ENCODE measurements around the gene FOXP4.

FOXP4 gene

DNA sequence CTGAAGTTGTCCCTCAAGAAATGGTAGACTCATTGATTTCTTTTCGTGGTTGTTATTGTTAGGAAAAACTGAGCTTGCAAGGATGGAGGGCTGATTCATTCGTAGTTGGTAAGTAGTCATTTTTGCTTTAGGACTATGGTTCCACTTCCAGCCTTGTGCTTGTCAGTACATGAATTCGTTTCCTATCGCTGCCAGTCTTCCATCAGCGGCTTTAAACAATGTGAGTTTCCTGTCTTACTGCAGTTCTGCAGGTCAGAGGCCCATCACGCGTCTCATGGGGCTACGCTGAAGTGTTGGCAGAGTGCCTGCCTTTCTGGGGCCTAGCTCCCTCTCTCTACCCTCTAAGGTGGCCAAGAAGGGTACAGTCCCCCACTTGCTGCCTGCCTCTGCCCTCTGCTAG, 80.7 kb downstream of the FOXP4 start:
- TF ChIP-seq, protein P1, sequence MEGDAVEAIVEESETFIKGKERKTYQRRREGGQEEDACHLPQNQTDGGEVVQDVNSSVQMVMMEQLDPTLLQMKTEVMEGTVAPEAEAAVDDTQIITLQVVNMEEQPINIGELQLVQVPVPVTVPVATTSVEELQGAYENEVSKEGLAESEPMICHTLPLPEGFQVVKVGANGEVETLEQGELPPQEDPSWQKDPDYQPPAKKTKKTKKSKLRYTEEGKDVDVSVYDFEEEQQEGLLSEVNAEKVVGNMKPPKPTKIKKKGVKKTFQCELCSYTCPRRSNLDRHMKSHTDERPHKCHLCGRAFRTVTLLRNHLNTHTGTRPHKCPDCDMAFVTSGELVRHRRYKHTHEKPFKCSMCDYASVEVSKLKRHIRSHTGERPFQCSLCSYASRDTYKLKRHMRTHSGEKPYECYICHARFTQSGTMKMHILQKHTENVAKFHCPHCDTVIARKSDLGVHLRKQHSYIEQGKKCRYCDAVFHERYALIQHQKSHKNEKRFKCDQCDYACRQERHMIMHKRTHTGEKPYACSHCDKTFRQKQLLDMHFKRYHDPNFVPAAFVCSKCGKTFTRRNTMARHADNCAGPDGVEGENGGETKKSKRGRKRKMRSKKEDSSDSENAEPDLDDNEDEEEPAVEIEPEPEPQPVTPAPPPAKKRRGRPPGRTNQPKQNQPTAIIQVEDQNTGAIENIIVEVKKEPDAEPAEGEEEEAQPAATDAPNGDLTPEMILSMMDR (IDR thresholded peaks at IDR 0.05; ENCODE audit: borderline replicate concordance, control extremely low read depth, extremely low read depth, insufficient read depth, missing control alignments) = no peak
- DNase-seq (ENCODE audit: low spot score) = no peak
- in situ Hi-C loops (cut with MboI; ENCODE audit: low sequenced_read_pairs, unreplicated experiment) = no loop called here

DNA sequence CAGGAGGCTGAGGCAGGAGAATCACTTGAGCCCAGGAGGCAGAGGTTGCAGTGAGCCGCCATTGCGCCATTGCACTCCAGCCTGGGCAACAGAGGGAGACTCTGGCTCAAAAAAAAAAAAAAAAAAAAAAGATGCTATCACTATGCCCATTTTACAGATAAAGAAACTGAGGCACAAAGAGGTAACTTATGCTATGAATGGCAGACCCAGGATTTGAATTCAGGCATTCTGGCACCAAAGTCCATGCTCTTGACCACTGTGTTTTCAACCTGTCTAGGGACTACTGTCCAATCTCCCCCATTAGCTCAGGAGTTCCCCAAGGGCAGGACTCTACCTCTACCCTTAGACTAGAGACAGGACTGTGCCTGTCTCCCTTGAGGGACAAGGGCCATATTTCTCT, 82.9 kb downstream of the FOXP4 start:
- in situ Hi-C loops (cut with MboI; ENCODE audit: low sequenced_read_pairs, unreplicated experiment) = no loop called here
- no peak for DNase-seq (ENCODE audit: low spot score)
- TF ChIP-seq, protein P1 (IDR thresholded peaks at IDR 0.05; ENCODE audit: borderline replicate concordance, control extremely low read depth, extremely low read depth, insufficient read depth, missing control alignments) = no peak

DNA sequence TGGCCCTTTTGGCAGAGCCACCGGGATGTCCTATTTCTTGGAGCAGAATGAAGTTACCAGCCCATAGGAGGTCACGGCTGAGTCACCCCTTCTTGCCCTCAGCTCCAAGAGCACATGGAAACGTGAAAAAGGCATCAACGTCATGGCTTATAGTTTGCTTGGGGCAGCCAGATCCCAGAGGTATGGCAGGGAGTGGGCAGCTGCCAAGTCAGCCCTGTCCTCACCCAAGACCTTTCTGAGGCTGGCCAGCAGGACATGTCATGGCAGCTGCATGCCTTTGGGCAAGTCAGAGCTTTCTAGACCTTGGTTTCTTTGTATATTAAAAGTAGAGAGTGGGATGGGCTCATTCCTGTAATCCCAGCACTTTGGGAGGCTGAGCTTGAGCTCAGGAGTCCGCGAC, 83.9 kb downstream of the FOXP4 start:
- TF ChIP-seq, protein P1 (IDR thresholded peaks at IDR 0.05; ENCODE audit: borderline replicate concordance, control extremely low read depth, extremely low read depth, insufficient read depth, missing control alignments) = no peak
- in situ Hi-C loops (cut with MboI; ENCODE audit: low sequenced_read_pairs, unreplicated experiment) = no loop called here

DNA sequence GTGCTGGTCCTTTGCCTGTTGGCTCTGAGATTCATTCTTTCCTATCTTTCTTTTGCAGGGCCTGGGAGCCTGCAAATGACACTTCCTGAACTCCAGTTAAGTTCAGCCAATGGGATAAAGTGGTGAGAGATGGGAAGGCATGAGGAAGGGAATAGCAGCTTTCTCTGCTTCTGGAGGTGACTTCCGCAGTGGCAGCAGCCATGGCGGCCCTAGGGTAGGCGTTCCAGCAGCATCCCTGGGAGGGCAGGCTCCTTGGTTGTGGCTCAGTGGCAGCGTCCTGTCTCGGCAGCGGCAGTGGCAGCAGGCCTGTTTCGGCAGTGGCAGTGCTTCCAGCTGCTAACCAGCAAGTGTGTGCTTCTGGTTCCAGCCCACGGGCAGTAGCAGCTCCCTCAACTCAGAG, 84.8 kb downstream of the FOXP4 start:
- in situ Hi-C loops (cut with MboI; ENCODE audit: low sequenced_read_pairs, unreplicated experiment) = no loop called here
- TF ChIP-seq, protein P1 (IDR thresholded peaks at IDR 0.05; ENCODE audit: borderline replicate concordance, control extremely low read depth, extremely low read depth, insufficient read depth, missing control alignments) = no peak
- DNase-seq (ENCODE audit: low spot score) = no peak

More for the DNA sequence above, 83.9 kb downstream of the FOXP4 start:
- DNase-seq (ENCODE audit: low spot score) = no peak

DNA sequence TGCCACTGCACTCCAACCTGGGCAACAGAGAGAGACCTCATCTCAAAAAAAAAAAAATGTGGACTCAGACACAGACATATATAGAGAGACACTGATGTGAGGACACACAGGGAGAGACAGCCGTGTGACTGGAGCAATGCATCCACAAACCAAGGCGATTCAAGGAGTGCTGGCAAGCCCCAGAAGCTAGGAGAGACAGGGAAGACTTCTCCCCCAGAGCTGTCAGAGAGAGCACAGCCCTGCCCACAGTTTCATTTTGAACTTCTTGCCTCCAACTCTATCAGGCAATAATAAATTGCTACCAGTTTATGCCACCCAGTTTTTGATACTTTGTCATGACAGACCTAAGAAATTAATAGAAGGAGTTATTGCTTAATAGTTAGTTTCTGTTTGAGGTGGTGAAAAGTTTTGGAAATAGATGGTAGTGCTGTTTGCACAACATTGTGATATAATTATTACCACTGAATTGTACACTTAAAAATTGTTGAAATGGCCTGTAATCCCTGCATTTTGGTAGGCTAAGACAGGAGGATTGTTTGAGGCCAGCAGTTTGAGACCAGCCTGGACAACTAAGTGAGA, 87.0 kb downstream of the FOXP4 start:
- TF ChIP-seq, protein P1 (IDR thresholded peaks at IDR 0.05; ENCODE audit: borderline replicate concordance, control extremely low read depth, extremely low read depth, insufficient read depth, missing control alignments) = no peak
- in situ Hi-C loops (cut with MboI; ENCODE audit: low sequenced_read_pairs, unreplicated experiment) = no loop called here
- no peak for DNase-seq (ENCODE audit: low spot score)

DNA sequence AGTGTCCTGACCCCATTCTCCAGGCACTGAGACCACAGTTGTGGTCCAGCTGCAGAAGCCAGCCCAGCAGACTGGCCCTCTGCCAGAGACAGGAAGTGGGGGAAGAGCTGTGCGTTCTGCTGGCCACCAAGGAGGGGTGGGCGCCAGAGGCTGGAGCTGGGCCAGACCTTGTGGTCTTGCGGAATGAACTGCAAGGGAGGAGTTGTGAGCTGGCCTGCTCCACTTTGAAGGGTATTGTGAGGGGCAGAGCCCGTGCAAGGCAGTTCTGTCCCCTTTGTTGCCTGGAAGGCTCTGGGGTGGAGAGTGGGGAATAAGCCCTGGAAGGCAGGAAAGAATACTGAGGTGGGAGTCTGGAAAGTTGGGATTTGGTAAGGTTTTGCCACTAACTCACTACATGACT, 88.5 kb downstream of the FOXP4 start:
- TF ChIP-seq, protein P1 (IDR thresholded peaks at IDR 0.05; ENCODE audit: borderline replicate concordance, control extremely low read depth, extremely low read depth, insufficient read depth, missing control alignments) = no peak
- DNase-seq (ENCODE audit: low spot score) = no peak
- in situ Hi-C loops (cut with MboI; ENCODE audit: low sequenced_read_pairs, unreplicated experiment) = no loop called here
